ENCODE measurements around the gene MRPL51.

GRCh38 chr12:6488240-6488639, 4.8 kb downstream of the MRPL51 start:
- TF ChIP-seq POLR2AphosphoS5 (IDR thresholded peaks at IDR 0.05) (no peak), POLR2A (IDR thresholded peaks at IDR 0.05) (no peak)
